GM11168 (cell line): ENCODE results near the gene ZMIZ1.

Experiments used
- in situ Hi-C: fragments of 300-500 bp; cut with MboI; formaldehyde crosslinking; loops from one replicate; pipeline ENCODE4 v1.12.0; 2022; ENCODE audit warnings: low sequenced_read_pairs; ENCODE audit not compliant: unreplicated experiment

The ZMIZ1 gene

DNA sequence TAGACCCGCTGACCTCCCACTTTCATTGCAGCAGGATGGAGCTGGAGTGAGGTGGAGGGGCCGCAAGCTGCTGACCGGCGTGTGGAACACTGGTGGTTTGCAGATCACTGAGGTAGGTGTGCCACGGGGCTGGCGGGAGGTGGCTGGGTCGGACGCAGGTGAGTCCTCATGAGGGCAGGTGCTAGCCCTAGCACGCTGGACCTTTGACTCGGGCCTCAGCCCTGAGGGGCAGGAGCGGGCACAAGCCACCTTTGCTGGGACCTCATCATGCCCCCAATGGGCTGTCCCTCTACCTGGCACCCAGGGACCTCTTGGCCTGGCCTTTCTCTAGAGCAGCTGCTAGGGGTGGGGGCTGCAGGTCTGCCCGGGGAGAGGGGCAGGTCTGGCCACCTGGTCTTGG, 93.3 kb downstream of the ZMIZ1 start:
- in situ Hi-C loops: no loop called here

DNA sequence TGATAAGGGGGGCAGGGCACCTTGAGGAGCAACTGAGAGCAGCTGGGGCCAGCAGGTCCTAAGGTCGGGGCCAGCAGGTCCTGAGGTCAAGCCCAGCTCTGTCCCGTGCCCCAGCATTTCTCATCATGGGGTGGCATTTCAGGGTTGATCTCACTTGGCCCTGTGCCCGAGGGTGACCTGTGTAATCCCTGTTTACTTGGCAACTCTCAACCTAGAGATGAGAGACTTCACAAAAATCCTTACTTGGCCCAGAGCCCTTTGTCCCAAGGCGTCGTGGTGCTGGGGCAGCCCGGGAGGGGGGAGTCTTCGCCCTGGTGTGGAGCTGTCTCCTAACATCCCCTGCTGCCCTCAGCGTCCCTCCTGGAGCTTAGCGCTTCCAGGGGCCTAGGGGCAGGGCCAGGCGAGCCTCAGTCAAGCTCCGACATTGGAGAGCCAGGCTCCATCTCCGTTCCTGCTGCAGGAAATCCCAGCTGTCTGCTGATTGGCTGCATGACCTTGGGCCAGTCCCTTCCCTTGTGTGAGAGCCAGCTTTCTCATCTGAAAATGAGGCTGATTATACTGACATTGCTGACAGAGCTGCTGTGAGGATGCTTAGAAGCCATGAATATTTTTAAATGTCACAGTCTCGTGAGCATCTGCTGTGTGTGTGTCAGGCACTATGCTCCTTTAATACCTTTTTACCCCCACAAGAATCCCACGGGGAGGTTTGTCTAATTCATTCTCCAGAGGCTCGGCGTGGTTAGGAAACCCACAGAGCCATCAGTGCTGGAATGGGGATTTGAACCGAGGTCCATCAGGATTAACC, 94.3 kb downstream of the ZMIZ1 start:
- in situ Hi-C loops: no loop called here

GRCh38 chr10:79163666-79163975, 94.9 kb downstream of the ZMIZ1 start:
- in situ Hi-C loops: no loop called here

- in situ Hi-C loops: no loop called here
Measured at GRCh38 chr10:79164075-79164474, 95.3 kb downstream of the ZMIZ1 start.

DNA sequence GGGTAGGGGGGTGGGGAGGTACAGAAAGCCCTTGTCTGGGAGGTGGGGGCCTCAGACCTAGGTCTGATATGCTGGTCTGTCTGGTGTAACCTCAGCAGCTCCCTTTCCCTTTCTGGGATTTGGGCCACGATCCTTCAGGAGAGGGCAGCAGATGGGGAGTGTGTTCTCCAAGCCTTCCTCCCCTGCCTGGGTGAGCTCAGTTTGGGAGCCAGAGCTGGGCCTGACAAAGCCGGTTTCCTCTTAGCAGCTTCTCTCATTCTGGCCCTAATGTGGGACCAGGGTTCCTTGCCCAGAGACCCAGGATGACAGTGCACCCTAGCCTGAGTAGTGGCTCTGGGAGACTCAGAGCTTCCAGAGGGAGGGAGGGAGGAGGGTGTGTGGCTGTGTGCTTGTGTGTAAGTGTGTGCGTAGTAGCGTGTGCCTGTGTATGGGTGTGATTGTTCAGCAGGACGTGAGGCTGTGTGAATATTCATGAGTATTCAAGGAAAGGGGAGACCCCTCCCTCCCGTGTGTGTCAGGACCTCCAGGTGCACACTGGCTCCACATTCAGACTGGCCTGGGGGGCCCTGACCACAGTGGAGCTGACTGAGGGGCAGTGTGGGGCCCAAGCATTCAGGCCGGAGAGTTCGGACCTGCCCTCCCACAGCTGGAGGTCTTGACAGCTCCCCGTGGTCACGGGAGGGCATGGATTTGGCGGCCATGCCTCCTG, 96.5 kb downstream of the ZMIZ1 start:
- in situ Hi-C loops: no loop called here

- in situ Hi-C loops: no loop called here
Measured at GRCh38 chr10:79166312-79166721, 97.6 kb downstream of the ZMIZ1 start.

GRCh38 chr10:79166741-79167140, 98.0 kb downstream of the ZMIZ1 start:
- in situ Hi-C loops: no loop called here

GRCh38 chr10:79167537-79167936, 98.8 kb downstream of the ZMIZ1 start:
- in situ Hi-C loops: no loop called here

- in situ Hi-C loops: no loop called here
Measured at GRCh38 chr10:79168210-79168609, 99.4 kb downstream of the ZMIZ1 start.

- in situ Hi-C loops: no loop called here
Measured at GRCh38 chr10:79170226-79170752, 101.5 kb downstream of the ZMIZ1 start.

- in situ Hi-C loops: no loop called here
Measured at GRCh38 chr10:79170993-79171392, 102.2 kb downstream of the ZMIZ1 start.

- in situ Hi-C loops: no loop called here
Measured at GRCh38 chr10:79171504-79171903, 102.7 kb downstream of the ZMIZ1 start.

- in situ Hi-C loops: no loop called here
Measured at GRCh38 chr10:79172881-79173280, 104.1 kb downstream of the ZMIZ1 start.

DNA sequence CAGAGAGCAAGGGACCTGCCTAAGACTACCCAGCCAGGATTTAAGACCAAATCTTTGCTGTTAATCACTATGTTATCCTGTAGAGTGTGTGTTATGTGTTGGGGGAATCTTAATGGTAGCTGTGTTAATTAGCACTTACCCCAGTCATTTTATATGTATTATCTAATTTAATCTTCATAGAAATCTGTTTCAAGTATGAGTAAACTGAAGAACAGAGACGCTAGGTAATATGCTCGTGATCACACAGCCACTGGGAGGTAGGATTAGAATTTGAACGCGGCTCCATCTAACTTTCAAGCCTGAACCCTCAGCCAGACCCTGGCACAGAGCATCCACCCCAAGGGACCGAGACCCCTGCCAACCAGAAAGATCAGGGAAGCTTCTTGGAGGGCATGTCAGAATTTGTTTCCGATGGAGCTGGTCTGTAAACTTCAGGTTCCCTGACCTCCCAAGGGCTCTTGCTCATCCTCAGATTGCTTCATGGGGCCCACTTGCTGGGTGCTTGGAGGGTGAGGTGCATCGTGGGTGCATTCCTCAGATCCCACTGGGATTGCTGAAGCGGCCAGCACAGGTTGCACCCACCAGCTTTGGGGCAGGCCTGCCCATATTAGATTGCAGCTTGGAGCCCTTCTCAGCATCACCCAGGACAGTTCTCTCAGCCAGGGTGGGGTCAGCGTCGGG, 105.0 kb downstream of the ZMIZ1 start:
- in situ Hi-C loops: no loop called here

- in situ Hi-C loops: loop anchor here (25.0 kb wide), 2 partner anchors 314 to 1139 kb away; partner anchors contain the start of genes POLR3A and RPS24
Measured at GRCh38 chr10:79176052-79176501, 107.3 kb downstream of the ZMIZ1 start.

- in situ Hi-C loops: loop anchor here (25.0 kb wide), 2 partner anchors 315 to 1140 kb away; partner anchors contain the start of genes POLR3A and RPS24
Measured at GRCh38 chr10:79176949-79177602, 108.3 kb downstream of the ZMIZ1 start.

DNA sequence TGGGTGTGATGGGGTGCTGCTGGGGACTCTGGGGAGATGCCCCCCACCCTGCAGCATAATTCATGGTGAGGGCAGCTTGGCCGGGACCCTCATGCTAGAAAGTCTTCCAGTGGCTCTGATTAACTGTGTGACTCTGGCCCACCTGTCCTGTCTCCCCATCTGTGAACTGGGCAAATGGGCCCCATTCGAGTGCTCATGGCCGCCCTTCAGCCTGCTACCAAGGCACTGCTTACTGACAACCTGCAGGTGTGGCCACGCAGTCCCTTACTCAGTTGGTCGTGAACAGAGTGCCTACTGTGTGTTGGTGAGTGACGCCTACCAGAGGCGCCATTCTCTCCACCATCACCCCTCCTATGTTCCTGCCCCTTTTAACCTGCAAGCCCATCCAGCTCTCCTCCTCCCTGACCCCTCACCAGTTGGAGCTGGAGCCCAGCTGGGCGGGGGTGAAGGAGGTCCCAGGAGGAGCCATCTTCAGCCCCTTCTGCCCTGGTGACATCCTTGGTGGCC, 109.4 kb downstream of the ZMIZ1 start:
- in situ Hi-C loops: loop anchor here (25.0 kb wide), 2 partner anchors 316 to 1141 kb away; partner anchors contain the start of genes POLR3A and RPS24

DNA sequence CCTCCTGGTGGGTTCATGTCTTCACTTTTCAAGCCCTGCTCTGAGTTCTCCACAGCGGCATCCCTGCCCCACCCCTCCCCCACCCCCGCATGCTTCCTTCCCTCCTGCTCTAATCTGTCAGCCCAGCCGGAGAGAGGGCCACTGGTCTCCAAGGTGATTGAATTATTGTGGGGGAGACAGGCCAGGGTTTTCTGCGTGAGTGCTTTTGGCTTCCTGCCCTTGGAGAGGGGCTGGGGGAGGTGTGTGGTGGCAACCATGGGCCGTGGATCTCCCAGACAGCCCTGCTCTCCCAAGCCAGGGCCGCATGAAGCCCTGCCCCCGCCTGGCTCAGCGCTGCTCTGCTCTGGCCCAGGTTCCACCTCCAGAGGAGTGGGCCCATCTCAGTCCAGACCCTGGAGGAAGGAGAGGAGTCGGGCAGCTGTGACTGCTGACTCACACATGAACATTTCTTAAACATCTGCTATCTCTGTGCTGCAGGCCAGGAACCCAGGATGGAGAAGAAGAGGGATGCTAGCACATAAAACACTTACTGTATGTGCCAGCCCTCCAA, 109.9 kb downstream of the ZMIZ1 start:
- in situ Hi-C loops: loop anchor here (25.0 kb wide), 2 partner anchors 316 to 1141 kb away; partner anchors contain the start of genes POLR3A and RPS24

DNA sequence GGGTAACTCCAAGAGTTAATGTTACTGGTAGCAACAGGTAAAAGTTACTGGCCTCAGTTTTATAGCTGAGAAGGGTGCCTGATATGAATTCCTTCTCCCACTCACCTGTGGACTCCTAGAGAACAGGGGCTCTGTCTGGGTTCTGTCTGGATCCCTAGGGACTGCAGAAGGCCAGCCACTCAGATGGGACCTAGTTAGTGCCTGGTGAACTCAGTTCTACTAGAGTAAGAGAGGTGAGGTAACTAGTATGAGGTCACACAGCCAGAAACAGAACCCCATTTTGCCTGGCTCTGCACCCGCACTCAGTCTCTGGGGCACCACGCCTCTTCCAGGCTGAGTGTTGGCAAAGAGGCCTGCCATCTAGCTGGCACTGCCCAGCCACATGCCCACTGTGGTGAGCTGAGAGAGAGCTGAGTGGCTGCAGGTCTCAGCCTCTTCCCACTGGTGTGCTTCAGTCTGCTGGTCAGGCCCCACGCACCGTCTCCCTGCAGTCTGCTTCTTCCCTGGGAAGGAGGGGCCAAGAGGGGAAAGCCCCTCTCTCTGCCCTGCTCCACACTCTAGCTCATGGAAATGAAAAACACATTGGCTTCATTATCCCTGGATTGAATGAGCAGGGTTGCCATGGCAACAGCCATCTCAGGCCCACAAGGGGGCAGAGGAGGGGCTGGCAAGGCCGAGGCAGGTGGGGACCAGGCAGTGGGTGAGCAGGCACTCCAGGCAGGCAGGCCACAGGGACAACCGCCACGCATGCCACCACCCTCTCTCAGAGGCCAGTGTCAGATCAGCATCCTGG, 110.6 kb downstream of the ZMIZ1 start:
- in situ Hi-C loops: loop anchor here (25.0 kb wide), 2 partner anchors 317 to 1142 kb away; partner anchors contain the start of genes POLR3A and RPS24
